ENCODE data around the gene CELF2.

CELF2 gene

GRCh38 chr10:11002916-11003315 is 14.8 kb upstream of the CELF2 start:
- DNase-seq (ENCODE audit: extremely low spot score, insufficient read length, low read depth) (no peak), FAIRE-seq (no peak)

- no peak for DNase-seq (ENCODE audit: extremely low spot score, insufficient read length, low read depth)
- no peak for FAIRE-seq
Measured at GRCh38 chr10:11003679-11004078, 14.0 kb upstream of the CELF2 start.

GRCh38 chr10:11004144-11005077 is 13.3 kb upstream of the CELF2 start:
- DNase-seq (ENCODE audit: extremely low spot score, insufficient read length, low read depth) (no peak), FAIRE-seq (no peak)

GRCh38 chr10:11005725-11006427 is 11.8 kb upstream of the CELF2 start:
- DNase-seq (ENCODE audit: extremely low spot score, insufficient read length, low read depth) = no peak

GRCh38 chr10:11006428-11006825 is 11.2 kb upstream of the CELF2 start:
- FAIRE-seq (no peak), DNase-seq (ENCODE audit: extremely low spot score, insufficient read length, low read depth) (no peak)

More at GRCh38 chr10:11005725-11006427, 11.8 kb upstream of the CELF2 start:
- FAIRE-seq = no peak

- FAIRE-seq (peak; percentile 62), DNase-seq (ENCODE audit: extremely low spot score, insufficient read length, low read depth) (no peak)
Measured at GRCh38 chr10:11007476-11008020, 10.1 kb upstream of the CELF2 start.

- DNase-seq (ENCODE audit: extremely low spot score, insufficient read length, low read depth) = no peak
- FAIRE-seq = no peak
Measured at GRCh38 chr10:11009471-11010308, 8.0 kb upstream of the CELF2 start.

GRCh38 chr10:11010582-11010981 is 7.1 kb upstream of the CELF2 start:
- no peak for FAIRE-seq
- DNase-seq (ENCODE audit: extremely low spot score, insufficient read length, low read depth) = no peak

- DNase-seq (ENCODE audit: extremely low spot score, insufficient read length, low read depth) (no peak), FAIRE-seq (no peak)
Measured at GRCh38 chr10:11011436-11011835, 6.2 kb upstream of the CELF2 start.

- DNase-seq (ENCODE audit: extremely low spot score, insufficient read length, low read depth) = no peak
- FAIRE-seq = no peak
Measured at GRCh38 chr10:11011984-11012383, 5.7 kb upstream of the CELF2 start.

- no peak for DNase-seq (ENCODE audit: extremely low spot score, insufficient read length, low read depth)
- FAIRE-seq = no peak
Measured at GRCh38 chr10:11012421-11013295, 5.0 kb upstream of the CELF2 start.

- no peak for DNase-seq (ENCODE audit: extremely low spot score, insufficient read length, low read depth)
- no peak for FAIRE-seq
Measured at GRCh38 chr10:11013836-11014235, 3.8 kb upstream of the CELF2 start.

GRCh38 chr10:11014671-11015445 is 2.8 kb upstream of the CELF2 start:
- FAIRE-seq (no peak), DNase-seq (ENCODE audit: extremely low spot score, insufficient read length, low read depth) (no peak)

- DNase-seq (ENCODE audit: extremely low spot score, insufficient read length, low read depth) = no peak
- FAIRE-seq = no peak
Measured at GRCh38 chr10:11015446-11015934, 2.2 kb upstream of the CELF2 start.

GRCh38 chr10:11017000-11017569 is 587 bp upstream of the CELF2 start:
- FAIRE-seq = no peak

GRCh38 chr10:11018432-11018841 is 765 bp downstream of the CELF2 start:
- FAIRE-seq (no peak), DNase-seq (ENCODE audit: extremely low spot score, insufficient read length, low read depth) (no peak)

More at GRCh38 chr10:11017000-11017569, 587 bp upstream of the CELF2 start:
- DNase-seq (ENCODE audit: extremely low spot score, insufficient read length, low read depth) = no peak

- DNase-seq (ENCODE audit: extremely low spot score, insufficient read length, low read depth) = no peak
- peak; percentile 12 for FAIRE-seq
Measured at GRCh38 chr10:11018855-11019631, 1.4 kb downstream of the CELF2 start.

Data from GM18507 (cell line).